ENCODE measurements around the gene FYB1.

Gene FYB1

GRCh38 chr5:39262981-39263380 is 43.6 kb upstream of the FYB1 start:
- no peak for DNase-seq
- Histone ChIP-seq H2BK120ac (ENCODE audit: low read depth, low read length) (no peak overlapping the region), H3K4me3 (ENCODE audit: insufficient read depth in 1 of 2, low read depth in 1 of 2, low read length in 2 of 2) (no peak overlapping the region), H4K91ac (ENCODE audit: low read length) (no peak overlapping the region), H3K14ac (ENCODE audit: low read length in 2 of 2) (no peak overlapping the region), H2BK15ac (ENCODE audit: low read depth, poor library complexity, severe bottlenecking) (no peak overlapping the region), H2BK12ac (ENCODE audit: low read length in 2 of 2) (no peak overlapping the region), H4K8ac (ENCODE audit: low read length) (no peak overlapping the region), H3K9me3 (ENCODE audit: control insufficient read depth, low read length) (no peaks in the 10 kb centered on the region), H3K79me1 (replicated peaks; ENCODE audit: low read length, poor library complexity, severe bottlenecking) (no peaks in the 10 kb centered on the region), H3K4me1 (ENCODE audit: control insufficient read depth, insufficient read depth, low read depth, low read length) (no peaks in the 10 kb centered on the region), H3K9ac (ENCODE audit: low read length) (no peak overlapping the region), H2BK5ac (ENCODE audit: low read depth, low read length, poor library complexity, severe bottlenecking) (no peak overlapping the region), H3K23ac (ENCODE audit: low read length in 2 of 2) (no peak overlapping the region), H3K27ac (ENCODE audit: low read length, poor library complexity, severe bottlenecking) (no peak overlapping the region), H3K4me2 (ENCODE audit: low read length, poor library complexity, severe bottlenecking) (no peak overlapping the region), H3K27me3 (ENCODE audit: control insufficient read depth in 1 of 2, insufficient read depth in 1 of 2, low read length in 2 of 2) (no peaks in the 10 kb centered on the region), H2AFZ (ENCODE audit: low read depth, low read length) (no peak overlapping the region), H3K4ac (ENCODE audit: low read depth in 1 of 2, low read length in 2 of 2) (no peak overlapping the region), H3K36me3 (ENCODE audit: control insufficient read depth in 1 of 2, insufficient read depth in 2 of 2, low read depth in 1 of 2, low read length in 2 of 2) (no peaks in the 10 kb centered on the region), H3K18ac (ENCODE audit: low read depth in 1 of 2, low read length in 2 of 2) (no peak overlapping the region), H2AK5ac (ENCODE audit: low read length, severe bottlenecking) (no peak overlapping the region)
- 73% methylated on average over 1 of the region's 2 CpGs for WGBS

- H3K18ac ChIP-seq (ENCODE audit: low read depth in 1 of 2, low read length in 2 of 2), result no peak overlapping the region
- no peak overlapping the region for H2BK12ac ChIP-seq (ENCODE audit: low read length in 2 of 2)
Measured at GRCh38 chr5:39260095-39260494, 40.7 kb upstream of the FYB1 start.

GRCh38 chr5:39257554-39257953 is 38.2 kb upstream of the FYB1 start:
- H2AK5ac ChIP-seq (ENCODE audit: low read length, severe bottlenecking), result no peak overlapping the region
- no peak overlapping the region for H2BK15ac ChIP-seq (ENCODE audit: low read depth, poor library complexity, severe bottlenecking)
- WGBS, result 94% methylated on average over 2 of the region's 3 CpGs
- H3K4me2 ChIP-seq (ENCODE audit: low read length, poor library complexity, severe bottlenecking), result no peak overlapping the region
- no peak overlapping the region for H2BK12ac ChIP-seq (ENCODE audit: low read length in 2 of 2)
- H3K18ac ChIP-seq (ENCODE audit: low read depth in 1 of 2, low read length in 2 of 2), result no peak overlapping the region
- no peak overlapping the region for H4K8ac ChIP-seq (ENCODE audit: low read length)
- H3K27me3 ChIP-seq (ENCODE audit: control insufficient read depth in 1 of 2, insufficient read depth in 1 of 2, low read length in 2 of 2), result no peaks in the 10 kb centered on the region
- no peaks in the 10 kb centered on the region for H3K36me3 ChIP-seq (ENCODE audit: control insufficient read depth in 1 of 2, insufficient read depth in 2 of 2, low read depth in 1 of 2, low read length in 2 of 2)
- no peak overlapping the region for H2BK5ac ChIP-seq (ENCODE audit: low read depth, low read length, poor library complexity, severe bottlenecking)
- no peak overlapping the region for H3K9ac ChIP-seq (ENCODE audit: low read length)
- no peak overlapping the region for H3K27ac ChIP-seq (ENCODE audit: low read length, poor library complexity, severe bottlenecking)
- no peaks in the 10 kb centered on the region for H3K4me1 ChIP-seq (ENCODE audit: control insufficient read depth, insufficient read depth, low read depth, low read length)
- no peaks in the 10 kb centered on the region for H3K79me1 ChIP-seq (replicated peaks; ENCODE audit: low read length, poor library complexity, severe bottlenecking)
- no peak overlapping the region for H3K14ac ChIP-seq (ENCODE audit: low read length in 2 of 2)
- H2BK120ac ChIP-seq (ENCODE audit: low read depth, low read length), result no peak overlapping the region
- H3K4ac ChIP-seq (ENCODE audit: low read depth in 1 of 2, low read length in 2 of 2), result no peak overlapping the region
- no peak for DNase-seq
- no peak overlapping the region for H3K4me3 ChIP-seq (ENCODE audit: insufficient read depth in 1 of 2, low read depth in 1 of 2, low read length in 2 of 2)
- H2AFZ ChIP-seq (ENCODE audit: low read depth, low read length), result no peak overlapping the region
- H3K23ac ChIP-seq (ENCODE audit: low read length in 2 of 2), result no peak overlapping the region
- no peak overlapping the region for H4K91ac ChIP-seq (ENCODE audit: low read length)
- H3K9me3 ChIP-seq (ENCODE audit: control insufficient read depth, low read length), result no peaks in the 10 kb centered on the region

More at GRCh38 chr5:39260095-39260494, 40.7 kb upstream of the FYB1 start:
- H3K23ac ChIP-seq (ENCODE audit: low read length in 2 of 2), result no peak overlapping the region
- H2AK5ac ChIP-seq (ENCODE audit: low read length, severe bottlenecking), result no peak overlapping the region
- no peaks in the 10 kb centered on the region for H3K79me1 ChIP-seq (replicated peaks; ENCODE audit: low read length, poor library complexity, severe bottlenecking)
- no peak overlapping the region for H2BK5ac ChIP-seq (ENCODE audit: low read depth, low read length, poor library complexity, severe bottlenecking)
- H3K4me1 ChIP-seq (ENCODE audit: control insufficient read depth, insufficient read depth, low read depth, low read length), result no peaks in the 10 kb centered on the region
- H3K4me3 ChIP-seq (ENCODE audit: insufficient read depth in 1 of 2, low read depth in 1 of 2, low read length in 2 of 2), result no peak overlapping the region
- H3K36me3 ChIP-seq (ENCODE audit: control insufficient read depth in 1 of 2, insufficient read depth in 2 of 2, low read depth in 1 of 2, low read length in 2 of 2), result no peaks in the 10 kb centered on the region
- H3K9me3 ChIP-seq (ENCODE audit: control insufficient read depth, low read length), result no peaks in the 10 kb centered on the region
- DNase-seq, result no peak
- no peak overlapping the region for H2BK120ac ChIP-seq (ENCODE audit: low read depth, low read length)
- no peak overlapping the region for H2BK15ac ChIP-seq (ENCODE audit: low read depth, poor library complexity, severe bottlenecking)
- no peak overlapping the region for H3K9ac ChIP-seq (ENCODE audit: low read length)
- H4K8ac ChIP-seq (ENCODE audit: low read length), result no peak overlapping the region
- no peak overlapping the region for H3K4me2 ChIP-seq (ENCODE audit: low read length, poor library complexity, severe bottlenecking)
- no peaks in the 10 kb centered on the region for H3K27me3 ChIP-seq (ENCODE audit: control insufficient read depth in 1 of 2, insufficient read depth in 1 of 2, low read length in 2 of 2)
- H3K4ac ChIP-seq (ENCODE audit: low read depth in 1 of 2, low read length in 2 of 2), result no peak overlapping the region
- no peak overlapping the region for H2AFZ ChIP-seq (ENCODE audit: low read depth, low read length)
- no peak overlapping the region for H3K27ac ChIP-seq (ENCODE audit: low read length, poor library complexity, severe bottlenecking)
- no peak overlapping the region for H3K14ac ChIP-seq (ENCODE audit: low read length in 2 of 2)
- no peak overlapping the region for H4K91ac ChIP-seq (ENCODE audit: low read length)

- Histone ChIP-seq H4K8ac (ENCODE audit: low read length) (no peak overlapping the region), H3K36me3 (ENCODE audit: control insufficient read depth in 1 of 2, insufficient read depth in 2 of 2, low read depth in 1 of 2, low read length in 2 of 2) (no peaks in the 10 kb centered on the region), H3K79me1 (replicated peaks; ENCODE audit: low read length, poor library complexity, severe bottlenecking) (no peaks in the 10 kb centered on the region), H3K4me1 (ENCODE audit: control insufficient read depth, insufficient read depth, low read depth, low read length) (no peaks in the 10 kb centered on the region), H3K9ac (ENCODE audit: low read length) (peak overlapping the region; percentile 51), H4K91ac (ENCODE audit: low read length) (no peak overlapping the region), H3K4ac (ENCODE audit: low read depth in 1 of 2, low read length in 2 of 2) (no peak overlapping the region), H3K14ac (ENCODE audit: low read length in 2 of 2) (no peak overlapping the region), H2BK15ac (ENCODE audit: low read depth, poor library complexity, severe bottlenecking) (no peak overlapping the region), H3K23ac (ENCODE audit: low read length in 2 of 2) (no peak overlapping the region), H3K27ac (ENCODE audit: low read length, poor library complexity, severe bottlenecking) (no peak overlapping the region), H3K27me3 (ENCODE audit: control insufficient read depth in 1 of 2, insufficient read depth in 1 of 2, low read length in 2 of 2) (no peaks in the 10 kb centered on the region), H3K4me2 (ENCODE audit: low read length, poor library complexity, severe bottlenecking) (no peak overlapping the region), H3K4me3 (ENCODE audit: insufficient read depth in 1 of 2, low read depth in 1 of 2, low read length in 2 of 2) (peak overlapping the region in 1 of 2 experiments; percentile 74), H2BK5ac (ENCODE audit: low read depth, low read length, poor library complexity, severe bottlenecking) (no peak overlapping the region), H2AFZ (ENCODE audit: low read depth, low read length) (no peak overlapping the region), H3K18ac (ENCODE audit: low read depth in 1 of 2, low read length in 2 of 2) (no peak overlapping the region), H2BK120ac (ENCODE audit: low read depth, low read length) (no peak overlapping the region), H3K9me3 (ENCODE audit: control insufficient read depth, low read length) (no peaks in the 10 kb centered on the region), H2BK12ac (ENCODE audit: low read length in 2 of 2) (no peak overlapping the region), H2AK5ac (ENCODE audit: low read length, severe bottlenecking) (no peak overlapping the region)
- WGBS, result 76% methylated on average over 4 of the region's 4 CpGs
- peak; percentile 62 for DNase-seq
Measured at GRCh38 chr5:39256477-39257235, 37.3 kb upstream of the FYB1 start.
